ENCODE results near the gene UBE2K.

Gene UBE2K

GRCh38 chr4:39685990-39686389 is 11.9 kb upstream of the UBE2K start:
- TF ChIP-seq ZNF8 (CRISPR knock-in tag; IDR thresholded peaks at IDR 0.05) (no peak), BACH2 (CRISPR knock-in tag; IDR thresholded peaks at IDR 0.05; ENCODE audit: borderline replicate concordance) (no peak), CSRNP3 (CRISPR knock-in tag; IDR thresholded peaks at IDR 0.05) (no peak), RARB (CRISPR knock-in tag; IDR thresholded peaks at IDR 0.05) (no peak), CSDC2 (CRISPR knock-in tag; IDR thresholded peaks at IDR 0.05) (no peak), SNAI2 (CRISPR knock-in tag; IDR thresholded peaks at IDR 0.05) (no peak), TOX (CRISPR knock-in tag; IDR thresholded peaks at IDR 0.05; ENCODE audit: borderline replicate concordance) (no peak), ZC3H10 (CRISPR knock-in tag; IDR thresholded peaks at IDR 0.05) (no peak), ZNF70 (CRISPR knock-in tag; IDR thresholded peaks at IDR 0.05) (no peak), ZFP3 (CRISPR knock-in tag; IDR thresholded peaks at IDR 0.05) (no peak), ZFP30 (CRISPR knock-in tag; IDR thresholded peaks at IDR 0.05) (no peak)
- ATAC-seq = no peak

GRCh38 chr4:39687014-39687413 is 10.9 kb upstream of the UBE2K start:
- TF ChIP-seq SNAI2 (CRISPR knock-in tag; IDR thresholded peaks at IDR 0.05) (no peak), PATZ1 (CRISPR knock-in tag; IDR thresholded peaks at IDR 0.05; ENCODE audit: borderline replicate concordance) (no peak)
- no peak for ATAC-seq

- no peak for ATAC-seq
- TF ChIP-seq CSDC2 (CRISPR knock-in tag; IDR thresholded peaks at IDR 0.05) (no peak), ESRRG (CRISPR knock-in tag; IDR thresholded peaks at IDR 0.05) (no peak), BACH2 (CRISPR knock-in tag; IDR thresholded peaks at IDR 0.05; ENCODE audit: borderline replicate concordance) (no peak), ARNTL (CRISPR knock-in tag; IDR thresholded peaks at IDR 0.05; ENCODE audit: borderline replicate concordance, low read depth) (no peak), ZC3H10 (CRISPR knock-in tag; IDR thresholded peaks at IDR 0.05) (no peak), ZFP30 (CRISPR knock-in tag; IDR thresholded peaks at IDR 0.05) (no peak), ISL1 (CRISPR knock-in tag; IDR thresholded peaks at IDR 0.05) (no peak), TCF4 (CRISPR knock-in tag; IDR thresholded peaks at IDR 0.05; ENCODE audit: borderline replicate concordance) (no peak), POU6F1 (CRISPR knock-in tag; IDR thresholded peaks at IDR 0.05; ENCODE audit: borderline replicate concordance, low read depth) (no peak), RARB (CRISPR knock-in tag; IDR thresholded peaks at IDR 0.05) (no peak), GLIS3 (CRISPR knock-in tag; IDR thresholded peaks at IDR 0.05) (no peak), ZNF8 (CRISPR knock-in tag; IDR thresholded peaks at IDR 0.05) (no peak), CSRNP3 (CRISPR knock-in tag; IDR thresholded peaks at IDR 0.05) (no peak)
Observed at GRCh38 chr4:39689970-39690369, 8.0 kb upstream of the UBE2K start.

- TF ChIP-seq ARNTL (CRISPR knock-in tag; IDR thresholded peaks at IDR 0.05; ENCODE audit: borderline replicate concordance, low read depth) (no peak), RARB (CRISPR knock-in tag; IDR thresholded peaks at IDR 0.05) (no peak), ZC3H10 (CRISPR knock-in tag; IDR thresholded peaks at IDR 0.05) (no peak), ZNF565 (CRISPR knock-in tag; conservative IDR thresholded peaks at IDR 0.05; ENCODE audit: low read depth) (no peak), ZFP3 (CRISPR knock-in tag; IDR thresholded peaks at IDR 0.05) (no peak), GLIS3 (CRISPR knock-in tag; IDR thresholded peaks at IDR 0.05) (no peak), CREB5 (CRISPR knock-in tag; IDR thresholded peaks at IDR 0.05; ENCODE audit: low read depth) (no peak), ESRRG (CRISPR knock-in tag; IDR thresholded peaks at IDR 0.05) (no peak), OSR1 (CRISPR knock-in tag; IDR thresholded peaks at IDR 0.05) (no peak), CSDC2 (CRISPR knock-in tag; IDR thresholded peaks at IDR 0.05) (no peak), PPARA (CRISPR knock-in tag; IDR thresholded peaks at IDR 0.05; ENCODE audit: borderline replicate concordance) (no peak)
- peak; percentile 57 for ATAC-seq
Observed at GRCh38 chr4:39698424-39699009, 581 bp downstream of the UBE2K start.
